Measurements from ENCODE around the gene TELO2. TPM values are rescaled to one million over a fixed set of nuclear protein-coding genes. Genes with fewer than 3 reads are reported as not detected.

Gene TELO2
- total RNA-seq, 1 donor from 2014 or later: 74.8 TPM

DNA sequence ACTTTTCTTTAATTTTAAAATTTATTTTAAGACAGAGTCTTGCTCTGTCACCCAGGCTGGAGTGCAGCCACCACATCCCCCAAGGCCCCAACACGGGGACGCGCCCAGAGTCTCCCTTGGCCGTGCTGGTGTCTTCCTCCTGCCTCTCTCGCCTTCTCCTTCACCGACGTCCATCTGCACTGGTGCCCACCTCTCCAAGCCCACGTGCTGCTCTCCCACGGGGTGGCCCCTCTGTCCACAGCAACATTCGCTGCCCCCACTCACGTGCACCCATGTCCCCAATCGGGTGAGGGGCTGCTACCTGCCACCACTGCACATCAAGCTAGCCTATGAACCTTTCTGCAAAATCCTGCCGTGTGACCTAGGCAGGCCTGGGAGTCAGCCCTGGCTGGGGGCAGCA, 43.4 kb downstream of the TELO2 start:
- H3K27ac Mint-ChIP-seq: peak overlapping the region; percentile 83
- no peaks in the 10 kb centered on the region for H3K9me3 Mint-ChIP-seq
- H3K27me3 Mint-ChIP-seq (ENCODE audit: low read depth): no peaks in the 10 kb centered on the region
- peak overlapping the region; percentile 94 for H3K4me3 Mint-ChIP-seq (ENCODE audit: low read depth)
- intact Hi-C loops (cut with micrococcal nuclease): loop anchor here (10.0 kb wide), 1 partner anchor 168 kb away; the partner anchor contains the start of gene MAPK8IP3
- no peak for DNase-seq (ENCODE audit: low spot score)
- H3K36me3 Mint-ChIP-seq (ENCODE audit: low read depth): peaks cover 50% of the 10 kb centered on the region
- peaks cover 31% of the 10 kb centered on the region for H3K4me1 Mint-ChIP-seq (ENCODE audit: low read depth)

DNA sequence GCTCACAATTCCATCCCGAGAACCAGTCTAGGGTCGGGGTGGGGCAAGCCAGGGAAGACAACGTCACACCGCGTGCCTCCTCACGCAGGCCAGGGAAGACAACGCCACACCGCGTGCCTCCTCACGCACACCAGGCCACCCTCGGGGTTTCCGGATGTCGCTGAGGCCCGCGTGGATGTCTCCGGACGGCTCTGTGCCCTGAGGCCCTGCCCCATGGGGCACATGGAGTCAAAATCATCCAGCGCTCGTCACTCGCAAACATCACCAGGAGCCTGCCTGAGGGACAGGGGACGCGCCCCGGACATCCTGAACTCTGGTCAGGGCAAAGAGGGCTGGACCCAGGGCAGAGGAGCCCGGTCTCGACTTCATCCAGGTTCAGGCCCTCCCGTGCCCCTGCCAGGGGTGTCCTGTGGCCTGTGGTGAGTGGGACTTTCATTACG, 44.0 kb downstream of the TELO2 start:
- no peaks in the 10 kb centered on the region for H3K9me3 Mint-ChIP-seq
- peak overlapping the region; percentile 83 for H3K27ac Mint-ChIP-seq
- no peak for DNase-seq (ENCODE audit: low spot score)
- H3K4me3 Mint-ChIP-seq (ENCODE audit: low read depth): peak overlapping the region; percentile 94
- H3K4me1 Mint-ChIP-seq (ENCODE audit: low read depth): peaks cover 31% of the 10 kb centered on the region
- intact Hi-C loops (cut with micrococcal nuclease): loop anchor here (10.0 kb wide), 1 partner anchor 168 kb away; the partner anchor contains the start of gene MAPK8IP3
- no peaks in the 10 kb centered on the region for H3K27me3 Mint-ChIP-seq (ENCODE audit: low read depth)
- H3K36me3 Mint-ChIP-seq (ENCODE audit: low read depth): peaks cover 53% of the 10 kb centered on the region

DNA sequence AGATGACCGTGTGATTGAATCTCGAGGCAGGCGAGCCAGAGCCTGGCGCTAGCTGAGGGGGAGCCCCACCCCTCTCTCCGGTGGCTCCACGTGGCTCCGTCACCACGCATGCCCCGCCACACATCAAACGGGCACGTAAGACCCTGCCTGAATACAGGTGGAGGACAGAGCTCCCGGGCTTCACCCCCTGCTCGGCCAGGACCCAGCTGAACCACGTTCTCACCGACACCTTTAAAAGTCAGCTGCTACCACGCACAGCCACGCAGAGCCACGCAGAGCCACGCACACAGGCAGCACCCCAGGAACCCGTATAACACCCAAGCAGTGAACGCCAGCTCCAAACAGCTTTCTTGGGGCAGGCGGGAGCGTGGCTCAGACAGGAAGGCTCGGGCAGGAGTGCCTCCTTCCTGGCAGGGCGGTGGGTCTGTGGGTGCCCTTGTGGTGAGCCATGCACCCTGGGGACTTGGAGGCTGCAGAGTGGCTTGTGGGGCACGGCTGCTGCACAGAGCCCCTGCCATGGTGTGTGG, 44.7 kb downstream of the TELO2 start:
- intact Hi-C loops (cut with micrococcal nuclease): loop anchor here (10.0 kb wide), 1 partner anchor 167 kb away; the partner anchor contains the start of gene MAPK8IP3
- peak overlapping the region; percentile 72 for H3K4me3 Mint-ChIP-seq (ENCODE audit: low read depth)
- H3K9me3 Mint-ChIP-seq: no peaks in the 10 kb centered on the region
- H3K27me3 Mint-ChIP-seq (ENCODE audit: low read depth): no peaks in the 10 kb centered on the region
- DNase-seq (ENCODE audit: low spot score): no peak
- peaks cover 53% of the 10 kb centered on the region for H3K36me3 Mint-ChIP-seq (ENCODE audit: low read depth)
- H3K4me1 Mint-ChIP-seq (ENCODE audit: low read depth): peaks cover 32% of the 10 kb centered on the region
- peak overlapping the region; percentile 63 for H3K27ac Mint-ChIP-seq

DNA sequence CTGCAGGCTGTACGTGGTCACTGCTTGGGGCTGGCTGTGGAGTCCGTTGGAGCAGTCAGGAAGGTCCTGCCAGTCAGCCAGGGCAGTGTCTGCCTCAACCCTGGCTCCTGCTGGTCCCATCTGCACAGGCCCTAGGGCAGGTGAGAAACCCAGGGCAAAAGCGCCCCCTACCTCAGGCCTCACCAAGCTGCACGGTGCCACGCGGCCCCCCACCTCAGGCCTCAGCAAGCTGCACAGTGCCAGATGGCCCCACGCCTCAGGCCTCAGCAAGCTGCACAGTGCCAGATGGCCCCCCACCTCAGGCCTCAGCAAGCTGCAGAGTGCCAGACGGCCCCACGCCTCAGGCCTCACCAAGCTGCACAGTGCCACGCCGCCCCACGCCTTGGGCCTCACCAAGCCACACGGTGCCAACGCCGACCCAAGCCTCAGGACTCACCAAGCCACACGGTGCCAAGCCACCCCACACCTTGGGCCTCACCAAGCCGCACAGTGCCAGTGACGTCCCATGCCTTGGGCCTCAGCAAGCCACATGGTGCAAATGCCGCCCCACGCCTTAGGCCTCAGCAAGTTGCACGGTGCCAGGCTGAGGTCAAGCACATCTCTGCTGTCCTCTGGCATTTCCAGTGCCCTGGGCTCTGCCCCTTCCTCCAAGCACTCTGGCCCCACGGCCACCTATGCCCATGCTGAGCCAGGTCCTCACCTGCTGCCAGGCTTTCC, 45.8 kb downstream of the TELO2 start:
- Mint-ChIP-seq H3K27me3 (ENCODE audit: low read depth) (no peaks in the 10 kb centered on the region), H3K4me1 (ENCODE audit: low read depth) (peaks cover 40% of the 10 kb centered on the region), H3K36me3 (ENCODE audit: low read depth) (peaks cover 57% of the 10 kb centered on the region), H3K9me3 (no peaks in the 10 kb centered on the region), H3K4me3 (ENCODE audit: low read depth) (no peak overlapping the region), H3K27ac (no peak overlapping the region)
- intact Hi-C loops (cut with micrococcal nuclease): loop anchor here (10.0 kb wide), 1 partner anchor 166 kb away; the partner anchor contains the start of gene MAPK8IP3
- DNase-seq (ENCODE audit: low spot score): no peak

DNA sequence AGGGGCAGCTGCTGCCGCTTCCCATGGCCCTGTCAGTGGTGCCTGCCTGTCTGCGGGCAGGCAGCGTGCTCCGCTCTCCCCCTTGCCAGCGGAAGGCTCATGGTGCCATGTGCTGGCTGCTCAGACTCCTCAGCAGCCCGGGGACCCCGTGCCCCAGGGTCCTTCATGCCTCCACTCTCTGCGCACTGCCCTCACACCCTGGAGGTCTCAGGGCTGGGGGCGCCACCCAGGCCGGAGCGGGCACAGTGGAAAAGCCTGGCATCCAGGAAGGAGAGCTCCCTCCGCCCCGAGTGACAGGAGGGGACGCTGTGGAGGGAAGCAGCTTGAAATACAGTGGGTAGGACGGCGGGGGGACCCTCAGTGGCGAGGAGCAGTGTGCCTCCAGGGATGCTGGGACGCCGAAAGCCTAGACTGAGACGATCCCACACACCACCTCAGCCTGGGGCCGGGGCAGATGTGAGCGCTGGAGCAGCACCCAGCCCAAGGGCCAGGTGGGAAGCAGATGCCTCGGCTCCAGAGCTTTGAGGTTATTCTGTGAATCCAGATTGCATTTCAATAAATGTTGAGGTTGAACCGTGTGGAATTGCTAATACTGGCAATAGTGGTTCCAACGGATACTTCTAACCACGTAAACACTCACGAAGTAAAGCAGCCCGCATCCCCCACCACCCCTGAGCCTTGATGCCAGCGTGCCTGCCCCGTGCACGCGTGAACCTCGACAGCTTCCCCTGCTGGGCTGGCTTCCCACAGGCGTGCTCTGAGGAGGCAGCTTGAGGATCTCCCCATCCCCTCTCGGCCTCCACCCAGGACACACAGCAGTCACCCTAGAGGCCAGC, 46.8 kb downstream of the TELO2 start:
- Mint-ChIP-seq H3K27ac (no peak overlapping the region), H3K27me3 (ENCODE audit: low read depth) (no peaks in the 10 kb centered on the region), H3K4me3 (ENCODE audit: low read depth) (no peak overlapping the region), H3K4me1 (ENCODE audit: low read depth) (peaks cover 41% of the 10 kb centered on the region), H3K9me3 (no peaks in the 10 kb centered on the region), H3K36me3 (ENCODE audit: low read depth) (peaks cover 55% of the 10 kb centered on the region)
- intact Hi-C loops (cut with micrococcal nuclease): loop anchor here (5.0 to 10.0 kb wide), 3 partner anchors 48 to 165 kb away; partner anchors contain the start of genes CRAMP1, IFT140, MAPK8IP3 and TELO2
- DNase-seq (ENCODE audit: low spot score): no peak

DNA sequence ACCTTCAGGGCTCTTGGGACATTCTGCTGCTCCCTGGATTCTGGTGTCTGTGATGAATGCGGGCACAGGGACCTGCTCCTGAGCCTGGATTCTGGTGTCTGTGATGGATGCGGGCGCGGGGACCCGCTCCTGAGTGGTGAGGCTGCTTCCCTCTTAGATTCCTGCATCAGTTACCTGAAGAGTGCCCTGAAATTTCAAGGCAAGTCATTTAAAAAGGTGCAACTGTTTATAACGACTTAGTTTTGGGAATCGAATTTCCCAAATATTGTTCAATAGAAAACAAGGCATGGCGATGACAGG, 47.3 kb downstream of the TELO2 start:
- peaks cover 53% of the 10 kb centered on the region for H3K36me3 Mint-ChIP-seq (ENCODE audit: low read depth)
- H3K4me1 Mint-ChIP-seq (ENCODE audit: low read depth): peaks cover 42% of the 10 kb centered on the region
- intact Hi-C loops (cut with micrococcal nuclease): loop anchor here (5.0 kb wide), 2 partner anchors 48 to 72 kb away; partner anchors contain the start of genes CRAMP1, IFT140 and TELO2
- no peak overlapping the region for H3K4me3 Mint-ChIP-seq (ENCODE audit: low read depth)
- no peaks in the 10 kb centered on the region for H3K9me3 Mint-ChIP-seq
- H3K27ac Mint-ChIP-seq: no peak overlapping the region
- no peak for DNase-seq (ENCODE audit: low spot score)
- H3K27me3 Mint-ChIP-seq (ENCODE audit: low read depth): no peaks in the 10 kb centered on the region

DNA sequence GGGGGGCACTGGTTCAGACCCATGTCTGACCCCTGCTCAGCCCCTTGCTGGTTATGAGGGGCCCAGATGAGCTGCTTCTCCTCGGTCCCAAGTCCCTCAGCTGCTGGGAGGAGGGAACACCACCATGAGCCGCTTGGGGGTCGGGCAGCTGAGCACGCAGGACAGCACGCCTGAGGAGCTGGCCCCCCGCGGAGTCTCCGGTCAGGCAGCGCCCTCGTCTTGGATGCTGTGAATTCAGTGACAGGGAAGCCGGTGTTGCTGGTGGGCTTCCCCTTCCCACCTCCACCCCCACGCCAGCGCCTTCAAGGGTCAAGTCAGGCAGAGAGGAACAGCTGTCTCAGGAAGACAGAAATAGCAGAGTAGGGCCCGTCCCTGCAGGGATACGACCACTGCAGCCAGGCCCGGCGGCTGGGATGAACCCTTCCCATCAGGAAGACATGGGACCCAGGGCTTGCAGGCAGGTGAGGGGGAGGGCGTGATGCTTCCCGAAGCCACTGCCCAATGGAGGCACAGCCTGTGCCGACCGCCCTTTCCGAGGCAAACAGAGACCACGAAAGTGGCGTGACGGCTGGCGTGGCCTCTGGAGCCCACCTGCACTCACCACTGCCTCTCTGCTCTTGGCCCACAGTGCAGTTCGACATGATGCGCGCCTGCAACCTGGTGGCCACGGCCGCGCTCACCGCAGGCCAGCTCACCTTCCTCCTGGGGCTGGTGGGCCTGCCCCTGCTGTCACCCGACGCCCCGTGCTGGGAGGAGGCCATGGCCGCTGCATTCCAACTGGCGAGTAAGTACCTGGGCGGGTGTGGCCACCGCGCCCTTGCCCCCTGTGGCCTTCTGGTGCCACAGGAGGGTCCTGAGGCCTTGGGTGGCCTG, 48.4 kb downstream of the TELO2 start:
- Mint-ChIP-seq H3K36me3 (ENCODE audit: low read depth) (peaks cover 52% of the 10 kb centered on the region), H3K27me3 (ENCODE audit: low read depth) (no peaks in the 10 kb centered on the region), H3K4me3 (ENCODE audit: low read depth) (no peak overlapping the region), H3K9me3 (no peaks in the 10 kb centered on the region), H3K4me1 (ENCODE audit: low read depth) (peaks cover 40% of the 10 kb centered on the region), H3K27ac (peak overlapping the region; percentile 94)
- intact Hi-C loops (cut with micrococcal nuclease): loop anchor here (2.0 to 5.0 kb wide), 3 partner anchors 49 to 71 kb away; partner anchors contain the start of genes CLCN7, CRAMP1, IFT140 and TELO2
- no peak for DNase-seq (ENCODE audit: low spot score)

DNA sequence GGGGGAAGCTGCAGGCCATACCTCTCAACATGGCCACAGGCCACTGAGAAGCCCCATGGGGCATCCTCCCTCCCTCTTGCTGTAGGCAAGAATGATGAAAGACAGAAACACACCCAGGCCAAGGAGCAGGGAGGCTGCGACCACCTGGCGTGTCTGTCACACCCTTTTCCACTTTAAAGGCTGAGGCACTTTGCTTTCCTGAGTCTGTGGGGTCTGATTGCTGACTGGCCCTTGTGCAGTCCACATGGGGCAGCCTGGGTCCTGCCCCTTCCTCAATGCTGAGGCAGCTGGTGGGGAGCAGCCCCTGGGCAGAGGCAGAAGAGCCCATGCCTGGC, 49.0 kb downstream of the TELO2 start:
- Mint-ChIP-seq H3K9me3 (no peaks in the 10 kb centered on the region), H3K4me3 (ENCODE audit: low read depth) (no peak overlapping the region), H3K36me3 (ENCODE audit: low read depth) (peaks cover 50% of the 10 kb centered on the region), H3K27ac (peak overlapping the region; percentile 94), H3K27me3 (ENCODE audit: low read depth) (no peaks in the 10 kb centered on the region), H3K4me1 (ENCODE audit: low read depth) (peaks cover 34% of the 10 kb centered on the region)
- intact Hi-C loops (cut with micrococcal nuclease): loop anchor here (2.0 to 5.0 kb wide), 3 partner anchors 50 to 70 kb away; partner anchors contain the start of genes CLCN7, CRAMP1, IFT140 and TELO2
- DNase-seq (ENCODE audit: low spot score): no peak

DNA sequence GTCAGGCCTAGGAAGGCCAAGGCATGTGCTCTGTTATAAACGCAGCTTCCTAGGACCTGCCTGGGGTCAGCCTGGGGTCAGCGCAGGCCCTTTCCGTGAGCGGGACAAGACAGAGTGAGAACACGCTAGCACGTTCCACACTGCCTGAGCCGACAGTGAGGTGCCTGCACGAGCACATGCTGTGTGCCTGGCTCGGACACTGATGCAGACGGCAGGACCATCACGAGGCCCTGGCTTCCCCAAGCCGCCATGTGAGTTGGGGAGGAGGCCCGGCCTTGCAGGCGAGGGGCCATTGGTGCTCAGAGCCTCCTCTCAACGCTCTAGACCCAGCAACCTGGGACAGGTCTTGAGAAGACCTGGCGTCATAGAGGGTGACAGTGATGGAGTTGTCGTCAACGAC, 49.4 kb downstream of the TELO2 start:
- Mint-ChIP-seq H3K27ac (peak overlapping the region; percentile 94), H3K4me1 (ENCODE audit: low read depth) (peaks cover 31% of the 10 kb centered on the region), H3K36me3 (ENCODE audit: low read depth) (peaks cover 47% of the 10 kb centered on the region), H3K27me3 (ENCODE audit: low read depth) (no peaks in the 10 kb centered on the region), H3K4me3 (ENCODE audit: low read depth) (no peak overlapping the region), H3K9me3 (no peaks in the 10 kb centered on the region)
- DNase-seq (ENCODE audit: low spot score): no peak
- intact Hi-C loops (cut with micrococcal nuclease): loop anchor here (2.0 to 5.0 kb wide), 3 partner anchors 50 to 70 kb away; partner anchors contain the start of genes CLCN7, CRAMP1, IFT140 and TELO2

DNA sequence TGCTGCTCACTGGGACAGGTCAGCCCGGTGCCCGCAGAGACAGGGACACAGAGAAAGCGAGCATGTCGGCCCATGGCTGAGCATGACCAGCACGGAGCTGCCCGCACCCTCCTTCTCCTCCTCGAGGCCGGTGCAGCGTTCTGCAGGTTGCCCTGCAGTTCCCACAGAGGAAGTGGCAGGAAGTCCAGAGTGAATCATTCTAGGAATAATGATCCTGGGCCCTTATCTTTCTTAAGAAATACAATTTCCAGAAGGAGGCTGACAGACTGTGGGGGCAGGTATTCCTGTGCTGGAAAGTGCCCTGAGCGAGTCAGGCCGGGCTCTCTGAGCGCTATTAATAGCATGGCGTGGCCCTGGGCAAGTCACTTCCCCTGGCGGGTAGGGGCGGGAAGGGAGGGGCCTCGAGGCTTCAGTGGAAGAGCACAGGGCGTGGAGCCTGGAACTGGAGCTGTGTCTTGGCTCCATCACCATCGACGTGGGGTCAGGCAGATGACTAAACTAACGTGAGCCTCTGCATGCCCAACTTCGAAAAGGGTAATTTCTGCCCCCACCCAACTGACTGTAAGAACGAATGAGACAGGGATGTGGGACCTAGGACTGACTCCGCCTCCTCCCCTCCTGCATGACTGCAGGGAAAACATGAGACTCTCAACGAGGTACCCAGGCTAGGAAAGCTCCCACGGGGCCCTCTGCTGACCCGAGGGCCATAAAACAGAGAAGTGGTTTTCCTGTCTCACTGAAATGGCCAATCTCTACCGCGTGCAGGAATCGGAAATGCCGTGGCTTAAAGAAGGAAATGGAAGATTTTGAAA, 50.1 kb downstream of the TELO2 start:
- DNase-seq (ENCODE audit: low spot score): peak; percentile 40
- H3K27me3 Mint-ChIP-seq (ENCODE audit: low read depth): no peaks in the 10 kb centered on the region
- peak overlapping the region; percentile 94 for H3K27ac Mint-ChIP-seq
- peak overlapping the region; percentile 66 for H3K4me3 Mint-ChIP-seq (ENCODE audit: low read depth)
- intact Hi-C loops (cut with micrococcal nuclease): loop anchor here (1.0 to 5.0 kb wide), 4 partner anchors 8 to 69 kb away; partner anchors contain the start of genes CLCN7, CRAMP1, IFT140 and TELO2
- H3K36me3 Mint-ChIP-seq (ENCODE audit: low read depth): peaks cover 40% of the 10 kb centered on the region
- H3K4me1 Mint-ChIP-seq (ENCODE audit: low read depth): peaks cover 24% of the 10 kb centered on the region
- H3K9me3 Mint-ChIP-seq: no peaks in the 10 kb centered on the region

All from activated T-helper 2 cell treated with anti-CD3 and anti-CD28 coated beads, Interferon-gamma antibody, Interleukin-2, Interleukin-4, amounts not matched to agents 10 μg/mL and 5 μg/mL and 100 μg/mL, durations not matched to agents 14 hours and 24 hours and 36 hours (primary cell).